Measurements from ENCODE around the gene PSMD2. TPM values are rescaled to one million over a fixed set of nuclear protein-coding genes. Genes with fewer than 3 reads are reported as not detected.

PSMD2 gene
- total and polyA plus RNA-seq, 10 of the 15 experiments (the other 5 are each of a cell fraction or from before 2014, with no cell fraction given), result 103 to 515 (median 197) TPM

DNA sequence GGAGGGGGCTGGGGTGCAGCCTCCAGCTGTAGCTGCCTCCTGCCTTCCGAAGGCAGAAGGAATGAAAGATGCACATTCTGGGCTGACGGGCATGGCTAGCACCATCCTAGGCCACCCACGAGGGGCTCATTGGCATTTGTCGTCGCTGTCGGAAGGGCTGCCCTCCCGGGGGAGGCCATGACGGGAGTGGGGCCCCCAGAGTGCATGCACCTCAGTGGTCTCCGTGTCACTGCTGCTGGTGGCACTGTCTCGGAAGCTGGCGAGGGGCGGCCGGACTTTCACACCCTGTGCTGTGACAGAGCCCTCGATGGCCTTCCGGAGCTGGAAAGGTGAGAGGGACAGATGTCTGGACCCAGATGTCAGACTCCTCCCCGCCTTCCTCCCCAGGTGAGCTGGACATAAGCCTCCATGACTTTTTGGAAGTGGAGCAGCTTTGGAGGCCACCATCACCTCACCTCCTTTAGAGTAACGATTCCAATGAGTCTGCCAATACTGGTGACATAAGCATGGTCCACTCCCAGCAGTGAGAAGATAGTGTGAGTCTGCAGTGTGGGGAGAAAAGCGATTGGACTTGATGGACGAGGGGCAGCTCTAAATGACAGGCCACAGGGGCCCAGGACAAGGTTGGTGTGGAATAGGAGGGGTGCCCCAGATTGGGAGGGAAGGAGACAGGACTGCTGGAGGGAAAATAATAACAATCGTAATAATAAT, 47.6 kb downstream of the PSMD2 start:
- no peak overlapping the region for H3K4me2 ChIP-seq (ENCODE audit: control insufficient read depth, insufficient read depth)
- ChIA-PET RAD21 (ENCODE audit: unreplicated experiment) (no interaction called here), CTCF (no interaction called here), SMC1A (ENCODE audit: uncharacterized antibody, unreplicated experiment) (no interaction called here), POLR2A (no interaction called here)
- H3K9ac ChIP-seq (ENCODE audit: control insufficient read depth, insufficient read depth, low read length), result no peak overlapping the region
- H3K27me3 ChIP-seq (replicated peaks in 1 of 2; ENCODE audit: control insufficient read depth in 2 of 2, insufficient read depth in 2 of 2, low read length in 1 of 2), result no peaks in the 10 kb centered on the region
- H3K9me3 ChIP-seq (replicated peaks; ENCODE audit: control insufficient read depth, insufficient read depth, low read length), result no peaks in the 10 kb centered on the region
- 77% methylated on average over 19 of the region's 20 CpGs for WGBS (ENCODE audit: insufficient coverage, insufficient replicate concordance, low lambda C conversion rate, missing lambda C conversion rate)
- ATAC-seq, result no peak
- H3K36me3 ChIP-seq (ENCODE audit: control insufficient read depth in 2 of 2, insufficient read depth in 2 of 2, low read length in 1 of 2), result no peaks in the 10 kb centered on the region
- DNase-seq (ENCODE audit: low read depth, low spot score), result no peak
- no peaks in the 10 kb centered on the region for H3K4me1 ChIP-seq (ENCODE audit: control insufficient read depth, insufficient read depth, low read length)
- H3K4me3 ChIP-seq, result no peak overlapping the region
- H3K27ac ChIP-seq (ENCODE audit: control insufficient read depth, insufficient read depth), result no peak overlapping the region
- in situ Hi-C loops (cut with MboI) (no loop called here), intact Hi-C loops (cut with micrococcal nuclease; ENCODE audit: unreplicated experiment) (no loop called here)
- BruUV-seq (replicated peaks), result no TSS peak
- no peak overlapping the region for H2AFZ ChIP-seq (ENCODE audit: control insufficient read depth, low read depth, low read length)
- H3K79me2 ChIP-seq (ENCODE audit: control insufficient read depth, insufficient read depth, low read length), result no peaks in the 10 kb centered on the region
- no peak for FAIRE-seq
- H4K20me1 ChIP-seq (ENCODE audit: control insufficient read depth, insufficient read depth), result no peaks in the 10 kb centered on the region
- TF ChIP-seq RAD21 (IDR thresholded peaks at IDR 0.05; ENCODE audit: insufficient read depth, low read depth, low read length), result no peak
- no peak for TF ChIP-seq LARP7 (IDR thresholded peaks at IDR 0.05)
- no peak for TF ChIP-seq TCF7 (IDR thresholded peaks at IDR 0.05; ENCODE audit: borderline replicate concordance)
- no peak for TF ChIP-seq WRNIP1 (IDR thresholded peaks at IDR 0.05; ENCODE audit: borderline replicate concordance, low read depth, low read length)
- TF ChIP-seq, protein P1, sequence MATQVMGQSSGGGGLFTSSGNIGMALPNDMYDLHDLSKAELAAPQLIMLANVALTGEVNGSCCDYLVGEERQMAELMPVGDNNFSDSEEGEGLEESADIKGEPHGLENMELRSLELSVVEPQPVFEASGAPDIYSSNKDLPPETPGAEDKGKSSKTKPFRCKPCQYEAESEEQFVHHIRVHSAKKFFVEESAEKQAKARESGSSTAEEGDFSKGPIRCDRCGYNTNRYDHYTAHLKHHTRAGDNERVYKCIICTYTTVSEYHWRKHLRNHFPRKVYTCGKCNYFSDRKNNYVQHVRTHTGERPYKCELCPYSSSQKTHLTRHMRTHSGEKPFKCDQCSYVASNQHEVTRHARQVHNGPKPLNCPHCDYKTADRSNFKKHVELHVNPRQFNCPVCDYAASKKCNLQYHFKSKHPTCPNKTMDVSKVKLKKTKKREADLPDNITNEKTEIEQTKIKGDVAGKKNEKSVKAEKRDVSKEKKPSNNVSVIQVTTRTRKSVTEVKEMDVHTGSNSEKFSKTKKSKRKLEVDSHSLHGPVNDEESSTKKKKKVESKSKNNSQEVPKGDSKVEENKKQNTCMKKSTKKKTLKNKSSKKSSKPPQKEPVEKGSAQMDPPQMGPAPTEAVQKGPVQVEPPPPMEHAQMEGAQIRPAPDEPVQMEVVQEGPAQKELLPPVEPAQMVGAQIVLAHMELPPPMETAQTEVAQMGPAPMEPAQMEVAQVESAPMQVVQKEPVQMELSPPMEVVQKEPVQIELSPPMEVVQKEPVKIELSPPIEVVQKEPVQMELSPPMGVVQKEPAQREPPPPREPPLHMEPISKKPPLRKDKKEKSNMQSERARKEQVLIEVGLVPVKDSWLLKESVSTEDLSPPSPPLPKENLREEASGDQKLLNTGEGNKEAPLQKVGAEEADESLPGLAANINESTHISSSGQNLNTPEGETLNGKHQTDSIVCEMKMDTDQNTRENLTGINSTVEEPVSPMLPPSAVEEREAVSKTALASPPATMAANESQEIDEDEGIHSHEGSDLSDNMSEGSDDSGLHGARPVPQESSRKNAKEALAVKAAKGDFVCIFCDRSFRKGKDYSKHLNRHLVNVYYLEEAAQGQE (IDR thresholded peaks at IDR 0.05; ENCODE audit: low read depth, low read length), result no peak
- TF ChIP-seq SMARCA5 (IDR thresholded peaks at IDR 0.05), result no peak
- TF ChIP-seq, protein P2, sequence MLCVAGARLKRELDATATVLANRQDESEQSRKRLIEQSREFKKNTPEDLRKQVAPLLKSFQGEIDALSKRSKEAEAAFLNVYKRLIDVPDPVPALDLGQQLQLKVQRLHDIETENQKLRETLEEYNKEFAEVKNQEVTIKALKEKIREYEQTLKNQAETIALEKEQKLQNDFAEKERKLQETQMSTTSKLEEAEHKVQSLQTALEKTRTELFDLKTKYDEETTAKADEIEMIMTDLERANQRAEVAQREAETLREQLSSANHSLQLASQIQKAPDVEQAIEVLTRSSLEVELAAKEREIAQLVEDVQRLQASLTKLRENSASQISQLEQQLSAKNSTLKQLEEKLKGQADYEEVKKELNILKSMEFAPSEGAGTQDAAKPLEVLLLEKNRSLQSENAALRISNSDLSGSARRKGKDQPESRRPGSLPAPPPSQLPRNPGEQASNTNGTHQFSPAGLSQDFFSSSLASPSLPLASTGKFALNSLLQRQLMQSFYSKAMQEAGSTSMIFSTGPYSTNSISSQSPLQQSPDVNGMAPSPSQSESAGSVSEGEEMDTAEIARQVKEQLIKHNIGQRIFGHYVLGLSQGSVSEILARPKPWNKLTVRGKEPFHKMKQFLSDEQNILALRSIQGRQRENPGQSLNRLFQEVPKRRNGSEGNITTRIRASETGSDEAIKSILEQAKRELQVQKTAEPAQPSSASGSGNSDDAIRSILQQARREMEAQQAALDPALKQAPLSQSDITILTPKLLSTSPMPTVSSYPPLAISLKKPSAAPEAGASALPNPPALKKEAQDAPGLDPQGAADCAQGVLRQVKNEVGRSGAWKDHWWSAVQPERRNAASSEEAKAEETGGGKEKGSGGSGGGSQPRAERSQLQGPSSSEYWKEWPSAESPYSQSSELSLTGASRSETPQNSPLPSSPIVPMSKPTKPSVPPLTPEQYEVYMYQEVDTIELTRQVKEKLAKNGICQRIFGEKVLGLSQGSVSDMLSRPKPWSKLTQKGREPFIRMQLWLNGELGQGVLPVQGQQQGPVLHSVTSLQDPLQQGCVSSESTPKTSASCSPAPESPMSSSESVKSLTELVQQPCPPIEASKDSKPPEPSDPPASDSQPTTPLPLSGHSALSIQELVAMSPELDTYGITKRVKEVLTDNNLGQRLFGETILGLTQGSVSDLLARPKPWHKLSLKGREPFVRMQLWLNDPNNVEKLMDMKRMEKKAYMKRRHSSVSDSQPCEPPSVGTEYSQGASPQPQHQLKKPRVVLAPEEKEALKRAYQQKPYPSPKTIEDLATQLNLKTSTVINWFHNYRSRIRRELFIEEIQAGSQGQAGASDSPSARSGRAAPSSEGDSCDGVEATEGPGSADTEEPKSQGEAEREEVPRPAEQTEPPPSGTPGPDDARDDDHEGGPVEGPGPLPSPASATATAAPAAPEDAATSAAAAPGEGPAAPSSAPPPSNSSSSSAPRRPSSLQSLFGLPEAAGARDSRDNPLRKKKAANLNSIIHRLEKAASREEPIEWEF (IDR thresholded peaks at IDR 0.05; ENCODE audit: insufficient replicate concordance, low read depth, low read length), result no peak
- no peak for TF ChIP-seq MYC (IDR thresholded peaks at IDR 0.05; ENCODE audit: insufficient read depth, insufficient read length, insufficient replicate concordance, low read length, severe bottlenecking)
- no peak for TF ChIP-seq FOS (IDR thresholded peaks at IDR 0.05; ENCODE audit: borderline replicate concordance, extremely low read depth, insufficient read length)
- TF ChIP-seq TAF1 (IDR thresholded peaks at IDR 0.05; ENCODE audit: borderline replicate concordance, low read depth, low read length), result no peak
- TF ChIP-seq EP300 (IDR thresholded peaks at IDR 0.05; ENCODE audit: borderline replicate concordance in 1 of 2, control insufficient read depth in 1 of 2, low read depth in 2 of 2, low read length in 2 of 2), result no peak
- no peak for TF ChIP-seq NFIC (IDR thresholded peaks at IDR 0.05; ENCODE audit: low read depth, low read length)
- no peak for TF ChIP-seq RELA (IDR thresholded peaks at IDR 0.05; ENCODE audit: borderline replicate concordance, partially characterized antibody)

All from GM12878 (cell line).